ENCODE measurements around the gene VIPR2.
"Not testable (repeated sequence)": the region's sequence is repeated elsewhere in the genome, so short reads cannot be mapped to it uniquely, and the experiment has no call there.

GRCh38 chr7:158984007-158984406, 160.7 kb downstream of the VIPR2 start:
- not testable (repeated sequence) for TF ChIP-seq POLR2AphosphoS5 (IDR thresholded peaks at IDR 0.05); POLR2A (IDR thresholded peaks at IDR 0.05); CTCF (IDR thresholded peaks at IDR 0.05); EP300 (IDR thresholded peaks at IDR 0.05; ENCODE audit: low read depth)
